Esophagus muscularis mucosa (tissue), 4 donors: ENCODE measurements around the gene DEGS2. TPM values are rescaled to one million over a fixed set of nuclear protein-coding genes. Genes with fewer than 3 reads are reported as not detected.
"Not testable (repeated sequence)": the region's sequence is repeated elsewhere in the genome, so short reads cannot be mapped to it uniquely, and the experiment has no call there.

ENCODE experiments used
- DNase-seq: peaks from one replicate; pipeline ENCODE4 v3.0.0-alpha.2; 2017; ENCODE audit errors: extremely low spot score
- H3K27ac ChIP-seq, 4 donors: fragments of 200-600 bp; sonication (generic); replicated peaks in 1 of 4; 1 replicate in 3 of 4; 2 replicates in 1 of 4; pipeline ENCODE4 v1.5.1; 2016 to 2019; ENCODE audit warnings: mild to moderate bottlenecking in 1 of 4
- H3K27me3 ChIP-seq, 4 donors: fragments of 200-600 bp; sonication (generic); one replicate each; pipeline versions ENCODE4 v1.5.1 to v1.6.0; 2016 to 2019
- H3K36me3 ChIP-seq, 4 donors: fragments of 200-600 bp; sonication (generic); one replicate each; pipeline ENCODE4 v1.5.1; 2016 to 2019
- H3K4me1 ChIP-seq, 4 donors: fragments of 200-600 bp; sonication (generic); one replicate each; pipeline ENCODE4 v1.5.1; 2016 to 2019
- H3K4me3 ChIP-seq, 4 donors: fragments of 200-600 bp; sonication (generic); 1 replicate in 2 of 4; 2 replicates in 2 of 4; pipeline ENCODE4 v1.5.1; 2016 to 2019; ENCODE audit warnings: mild to moderate bottlenecking in 4 of 4, moderate library complexity in 1 of 4
- H3K9me3 ChIP-seq, 4 donors: fragments of 200-600 bp; sonication (generic); 1 replicate in 3 of 4; 2 replicates in 1 of 4; pipeline ENCODE4 v1.5.1; 2016 to 2019
- CTCF ChIP-seq, 3 experiments: fragments of 200-600 bp in 2 of 3; fragments of 450-650 bp in 1 of 3; sonication (generic) in 2 of 3; IDR thresholded peaks; one replicate each; pipeline ENCODE4 v1.5.1; 2017 to 2019; ENCODE audit warnings: antibody characterized with exemption in 3 of 3, mild to moderate bottlenecking in 2 of 3, moderate library complexity in 1 of 3
- EP300 ChIP-seq: sonication (generic); formaldehyde crosslinking; IDR thresholded peaks from one replicate; pipeline ENCODE4 v1.6.1; 2017; ENCODE audit warnings: antibody characterized with exemption
- POLR2A ChIP-seq: fragments of 450-650 bp; IDR thresholded peaks from one replicate; pipeline ENCODE4 v1.6.1; 2017; ENCODE audit warnings: antibody characterized with exemption, moderate library complexity, mild to moderate bottlenecking, low read depth
- POLR2AphosphoS5 ChIP-seq, 2 donors: sonication (generic); formaldehyde crosslinking; IDR thresholded peaks; one replicate each; pipeline ENCODE4 v1.6.1; 2017; ENCODE audit warnings: antibody characterized with exemption in 2 of 2
- WGBS: methylation state at CpG from one replicate; pipeline ENCODE4 v1.1.5; 2018; 5-methylcytosine and 5-hydroxymethylcytosine counted together
- intact Hi-C: fragments of 100-400 bp; cut with DNase I; formaldehyde crosslinking; loops from one replicate; pipeline ENCODE4 v1.15.1; 2023
- total RNA-seq, 4 donors: library from RNA; depleted of rRNA; stranded (reverse); fragments of >200 nt; gene quantifications; one replicate each; pipeline versions ENCODE4 v1.1.0 to v1.2.1, GENCODE V29; 2016

The DEGS2 gene
- total RNA-seq = under 1 TPM in 3 of 4 donors, not detected in 1; 0.06 to 0.33 (median 0.11) TPM

DNA sequence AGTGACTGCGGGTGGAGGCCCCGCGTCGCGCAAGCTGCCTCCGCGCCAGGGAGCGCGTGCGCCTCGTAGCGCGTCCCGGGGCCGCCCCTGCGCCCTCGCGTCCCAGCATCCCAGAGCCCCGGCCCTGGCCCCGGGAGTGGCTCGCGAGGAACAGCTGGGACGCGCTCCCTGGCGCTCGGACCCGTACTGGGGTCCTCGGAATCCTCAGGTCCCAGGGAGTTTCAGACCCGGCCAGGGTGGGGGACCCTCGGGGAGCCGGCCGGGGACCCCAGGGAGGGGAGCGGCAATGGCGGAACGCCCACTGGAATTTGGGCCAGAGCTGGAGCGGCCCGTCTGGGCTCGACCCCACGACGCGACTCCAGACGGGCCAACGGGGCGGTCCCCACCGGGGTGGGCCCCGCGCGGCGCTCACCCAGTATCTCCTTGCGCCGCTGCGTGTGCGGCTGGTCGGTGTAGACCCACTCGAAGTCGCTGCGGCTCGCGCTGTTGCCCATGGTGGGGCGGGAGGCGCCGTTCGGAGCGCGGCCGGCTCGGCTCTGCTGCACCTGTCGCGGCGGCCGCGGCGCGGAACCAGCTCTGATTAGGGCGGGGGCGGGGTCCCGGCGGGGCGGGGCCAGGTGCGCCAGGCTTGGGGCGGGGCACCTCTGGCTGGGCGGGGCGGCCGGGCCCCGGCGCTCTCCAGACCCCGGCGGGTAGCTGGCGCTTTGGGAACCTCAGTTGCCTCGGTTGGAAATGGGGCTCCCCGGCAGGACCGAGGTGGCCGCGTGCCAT lies at the start of gene DEGS2:
DEGS2 (minus strand) TSS at position 552 of the 771 bp plus-strand sequence; CDS start at position 494, 58 bp downstream.
- no CpG with 5 or more reads among the region's 94 CpGs for WGBS
- peaks cover 2 to 67% (median 33%) of the 10 kb centered on the region in 4 donors for H3K27me3 ChIP-seq
- peaks cover 0 to 9% (median 8%) of the 10 kb centered on the region in 4 donors for H3K9me3 ChIP-seq
- H3K27ac ChIP-seq = no peak within 1 kb of the TSS
- DNase-seq = no peak
- H3K4me1 ChIP-seq = peaks cover 12 to 18% (median 17%) of the 10 kb centered on the region in 4 donors
- peak within 1 kb of the TSS; percentile 43 to 52 (median 48) for H3K4me3 ChIP-seq
- no peak for TF ChIP-seq POLR2AphosphoS5 (IDR thresholded peaks at IDR 0.05)
- H3K36me3 ChIP-seq = no peaks in the 10 kb centered on the region
- intact Hi-C loops = no loop called here

DNA sequence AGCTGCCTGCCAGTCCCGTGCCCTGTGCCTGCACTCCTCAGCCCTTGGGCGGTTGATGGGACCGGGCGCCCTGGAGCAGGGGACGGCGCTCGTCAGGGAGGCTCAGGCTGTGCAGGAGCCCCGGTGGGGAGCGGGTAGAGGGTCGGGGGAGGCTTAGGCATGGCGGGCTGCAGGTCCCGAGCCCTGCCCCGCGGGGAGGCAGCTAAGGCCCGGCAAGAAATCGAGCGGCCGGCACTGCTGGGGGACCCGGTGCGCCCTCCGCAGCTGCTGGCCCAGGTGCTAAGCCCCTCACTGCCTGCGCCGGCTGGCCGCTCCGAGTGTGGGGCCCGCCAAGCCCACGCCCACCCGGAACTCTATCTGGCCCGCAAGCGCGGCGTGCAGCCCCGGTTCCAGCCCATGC lies 48.7 kb upstream of the DEGS2 start:
- 96% methylated on average over 20 of the region's 33 CpGs for WGBS
- H3K9me3 ChIP-seq, DNase-seq, H3K4me3 ChIP-seq, intact Hi-C loops, H3K27ac ChIP-seq, H3K36me3 ChIP-seq, H3K27me3 ChIP-seq: not testable (repeated sequence)
- peaks cover 0 to 14% (median 10%) of the 10 kb centered on the region in 4 donors for H3K4me1 ChIP-seq

DNA sequence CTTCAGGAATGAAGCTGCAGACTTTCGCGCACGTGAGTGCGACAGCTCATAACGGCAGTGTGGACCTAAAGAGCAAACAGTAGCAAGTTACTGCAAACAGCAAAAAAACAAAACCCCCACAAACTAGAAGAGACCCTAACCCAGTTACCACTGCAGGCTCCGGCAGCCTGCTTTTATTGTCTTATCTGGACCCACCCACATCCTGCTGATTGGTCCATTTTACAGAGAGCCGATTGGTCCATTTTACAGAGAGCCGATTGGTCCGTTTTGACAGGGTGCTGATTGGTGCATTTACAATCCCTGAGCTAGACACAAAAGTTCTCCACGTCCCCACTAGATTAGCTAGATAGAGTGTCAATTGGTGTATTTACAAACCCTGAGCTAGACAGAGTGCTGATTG lies 48.1 kb upstream of the DEGS2 start:
- H3K27ac ChIP-seq, H3K36me3 ChIP-seq, intact Hi-C loops, H3K9me3 ChIP-seq, H3K27me3 ChIP-seq, DNase-seq, H3K4me3 ChIP-seq: not testable (repeated sequence)
- WGBS = 98% methylated on average over 10 of the region's 10 CpGs
- peaks cover 0 to 11% (median 7%) of the 10 kb centered on the region in 4 donors for H3K4me1 ChIP-seq

GRCh38 chr14:100204835-100205167 lies 45.4 kb upstream of the DEGS2 start:
- Histone ChIP-seq H3K4me1 (peaks cover 0 to 11% (median 7%) of the 10 kb centered on the region in 4 donors), H3K27ac (peak overlapping the region in 2 of 4 donors; percentile 28 to 32)
- intact Hi-C loops, H3K4me3 ChIP-seq, H3K36me3 ChIP-seq, H3K9me3 ChIP-seq, H3K27me3 ChIP-seq, DNase-seq: not testable (repeated sequence)
- WGBS = 80% methylated on average over 7 of the region's 7 CpGs

DNA sequence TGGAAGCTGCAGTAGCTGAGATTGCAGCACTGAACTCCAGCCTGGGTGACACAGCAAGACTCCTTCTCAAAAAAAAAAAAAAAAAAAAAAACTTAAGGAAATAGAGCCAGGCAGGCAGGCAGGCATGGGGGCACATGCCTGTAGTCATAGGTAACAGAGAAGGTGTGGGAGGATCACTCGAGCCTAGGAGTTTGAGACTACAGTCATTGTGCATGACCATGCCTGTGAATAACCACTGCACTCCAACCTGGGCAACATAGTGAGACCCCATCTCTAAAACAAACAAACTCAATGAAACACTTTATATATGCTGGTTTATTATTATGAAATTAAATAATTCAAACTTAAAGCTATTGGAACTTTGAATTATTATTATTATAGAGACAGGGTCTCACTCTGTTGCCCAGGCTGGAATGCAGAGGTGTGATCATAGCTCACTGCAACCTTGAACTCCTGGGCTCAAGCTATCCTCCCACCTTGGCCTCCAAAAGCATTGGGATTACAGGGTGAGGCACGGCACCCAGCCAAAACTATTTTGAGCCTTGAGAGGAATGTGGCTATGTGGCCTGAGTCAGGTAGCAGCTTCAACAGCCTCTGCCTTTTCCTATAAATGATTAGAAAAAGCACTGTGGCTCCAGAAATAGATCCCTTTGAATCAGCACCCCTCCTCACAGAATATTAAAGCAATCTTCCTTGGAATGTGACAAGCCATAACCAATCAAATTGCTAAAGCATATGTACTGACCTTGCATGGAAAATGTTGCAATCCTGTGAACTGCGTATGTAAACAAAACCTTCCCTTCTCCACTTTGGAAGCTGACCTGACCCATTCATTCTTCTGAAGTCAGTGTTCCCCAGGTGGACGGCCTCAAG lies 44.8 kb upstream of the DEGS2 start:
- WGBS = 57% methylated on average over 4 of the region's 4 CpGs
- intact Hi-C loops = no loop called here
- no peak overlapping the region for H3K4me3 ChIP-seq

DNA sequence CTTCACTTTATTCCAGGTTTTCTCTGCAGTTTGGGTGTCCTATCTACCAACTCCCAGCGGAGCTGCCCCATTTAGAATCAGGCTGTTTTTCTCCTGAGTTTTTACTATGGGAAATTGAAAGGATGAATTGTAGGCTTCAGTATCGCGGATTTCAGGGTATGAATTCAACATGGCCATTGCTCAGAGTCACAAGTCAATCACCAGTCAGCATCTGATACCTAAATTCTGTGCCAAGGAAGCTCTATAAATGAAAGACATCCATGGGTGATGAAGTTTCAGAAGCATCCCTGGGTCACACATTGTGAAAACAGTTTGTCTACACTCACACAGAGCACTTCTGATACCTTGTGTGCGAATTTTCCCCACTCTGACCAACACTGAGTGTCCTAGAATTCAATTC lies 43.7 kb upstream of the DEGS2 start:
- no peak overlapping the region for H3K27ac ChIP-seq
- TF ChIP-seq EP300 = no peak
- H3K4me1 ChIP-seq = peaks cover 0 to 11% (median 7%) of the 10 kb centered on the region in 4 donors
- no peak overlapping the region for H3K4me3 ChIP-seq
- H3K36me3 ChIP-seq = no peaks in the 10 kb centered on the region
- H3K27me3 ChIP-seq = no peaks in the 10 kb centered on the region
- intact Hi-C loops = no loop called here
- DNase-seq = no peak
- H3K9me3 ChIP-seq = no peaks in the 10 kb centered on the region
- 94% methylated on average over 4 of the region's 4 CpGs for WGBS

More for the DNA sequence above, 44.8 kb upstream of the DEGS2 start:
- Histone ChIP-seq H3K36me3 (no peaks in the 10 kb centered on the region), H3K27me3 (no peaks in the 10 kb centered on the region), H3K4me1 (peaks cover 0 to 11% (median 7%) of the 10 kb centered on the region in 4 donors), H3K27ac (peak overlapping the region in 3 of 4 donors; percentile 0 to 32 (median 28)), H3K9me3 (no peaks in the 10 kb centered on the region)
- TF ChIP-seq EP300 = no peak
- TF ChIP-seq POLR2AphosphoS5 (IDR thresholded peaks at IDR 0.05) = peak in 1 of 2 donors; percentile 43
- no peak for DNase-seq

DNA sequence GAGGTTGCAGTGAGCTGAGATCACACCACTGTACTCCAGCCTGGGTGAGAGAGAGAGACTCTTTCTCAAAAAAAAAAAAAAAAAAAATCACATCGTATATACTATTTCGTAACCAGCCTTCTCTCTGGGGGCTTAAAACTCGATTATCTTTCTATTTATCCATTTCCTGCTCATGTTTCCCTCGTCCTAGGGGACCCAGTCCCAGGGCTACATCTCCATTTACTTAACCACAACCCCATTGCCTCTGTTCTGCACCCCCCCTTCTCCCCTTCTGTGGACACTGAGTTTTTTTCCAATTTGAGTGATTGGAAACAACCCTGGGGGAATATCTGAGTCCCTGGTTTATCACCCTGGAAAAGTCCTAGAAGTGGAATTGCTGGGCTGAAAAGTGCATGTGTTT lies 43.3 kb upstream of the DEGS2 start:
- Histone ChIP-seq H3K4me1 (peaks cover 0 to 11% (median 7%) of the 10 kb centered on the region in 4 donors), H3K36me3 (no peaks in the 10 kb centered on the region), H3K27me3 (no peaks in the 10 kb centered on the region), H3K27ac (no peak overlapping the region), H3K4me3 (no peak overlapping the region), H3K9me3 (no peaks in the 10 kb centered on the region)
- TF ChIP-seq EP300 = no peak
- TF ChIP-seq CTCF (IDR thresholded peaks at IDR 0.05) = no peak
- TF ChIP-seq POLR2AphosphoS5 (IDR thresholded peaks at IDR 0.05) = no peak
- no peak for TF ChIP-seq POLR2A
- WGBS = 58% methylated on average over 4 of the region's 4 CpGs
- no peak for DNase-seq
- intact Hi-C loops = no loop called here
